ENCODE data around the gene RASA3.
"Not testable (repeated sequence)": the region's sequence is repeated elsewhere in the genome, so short reads cannot be mapped to it uniquely, and the experiment has no call there.

RASA3 gene

DNA sequence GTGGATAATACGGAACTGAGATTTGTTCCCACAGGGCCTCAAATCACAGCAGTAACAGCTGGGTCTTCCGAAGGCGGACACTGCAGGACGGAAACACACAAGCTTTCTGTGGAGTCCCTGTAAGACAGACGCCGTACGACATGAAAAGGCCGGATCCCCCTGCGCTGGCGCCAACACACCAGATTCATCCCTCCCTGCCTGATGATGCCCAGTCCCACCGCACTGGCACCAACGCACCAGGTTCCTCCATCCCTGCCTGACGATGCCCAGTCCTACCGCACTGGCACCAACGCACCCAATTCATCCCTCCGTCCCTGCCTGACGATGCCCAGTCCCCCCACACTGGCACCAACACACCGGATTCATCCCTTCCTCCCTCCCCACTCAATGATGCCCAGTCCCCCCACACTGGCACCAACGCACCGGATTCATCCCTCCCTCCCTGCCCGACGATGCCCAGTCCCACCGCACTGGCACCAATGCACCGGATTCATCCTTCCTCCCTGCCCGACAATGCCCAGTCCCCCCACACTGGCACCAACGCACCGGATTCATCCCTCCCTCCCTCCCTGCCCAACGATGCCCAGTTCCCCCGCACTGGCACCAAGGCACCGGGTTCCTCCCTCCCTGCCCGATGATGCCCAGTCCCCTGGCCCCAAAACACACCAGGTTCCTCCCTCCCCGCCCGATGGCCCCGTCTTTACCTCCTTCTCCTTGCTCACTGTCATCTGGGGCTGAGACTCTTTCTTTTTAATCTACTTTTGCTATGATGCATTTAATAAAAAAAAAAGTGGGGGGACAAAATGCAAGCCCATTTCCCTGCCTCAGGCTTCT, 55.1 kb downstream of the RASA3 start:
- DNase-seq, result no peak

DNA sequence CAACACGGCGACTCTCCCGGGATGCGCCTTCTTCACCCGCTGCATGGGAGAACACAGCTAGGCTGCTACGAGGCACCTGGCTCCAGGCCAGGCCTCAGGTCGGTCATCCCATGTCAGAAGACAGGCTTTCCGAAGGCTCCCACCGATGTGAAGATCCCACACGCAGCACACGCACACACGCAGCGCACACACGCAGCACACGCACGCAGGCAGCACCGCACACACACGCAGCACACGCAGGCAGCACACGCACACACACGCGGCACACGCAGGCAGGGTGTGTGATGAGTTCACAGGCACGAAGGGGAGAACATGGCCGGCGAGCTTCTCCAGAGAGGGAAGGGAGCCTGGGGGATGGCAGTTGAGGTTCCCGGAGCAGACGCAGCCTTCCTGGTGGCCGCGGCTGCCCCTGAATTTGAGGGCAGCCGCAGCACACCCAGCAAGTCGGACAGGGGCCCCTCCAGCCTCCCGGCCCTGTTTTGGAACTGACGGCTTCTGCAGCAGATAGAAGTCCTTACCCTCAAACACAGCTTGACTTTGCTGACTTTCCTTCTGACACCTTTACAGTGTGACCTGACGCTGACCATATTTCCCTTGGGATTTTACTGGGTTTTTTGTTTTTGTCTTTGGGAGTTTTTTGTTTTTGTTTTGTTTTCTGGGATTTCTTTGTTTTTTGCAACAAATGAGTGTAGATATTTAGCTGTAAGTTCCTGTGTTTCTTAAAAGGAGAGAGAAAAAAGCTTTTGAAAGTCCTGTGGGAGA, 55.9 kb downstream of the RASA3 start:
- no peak for DNase-seq

DNA sequence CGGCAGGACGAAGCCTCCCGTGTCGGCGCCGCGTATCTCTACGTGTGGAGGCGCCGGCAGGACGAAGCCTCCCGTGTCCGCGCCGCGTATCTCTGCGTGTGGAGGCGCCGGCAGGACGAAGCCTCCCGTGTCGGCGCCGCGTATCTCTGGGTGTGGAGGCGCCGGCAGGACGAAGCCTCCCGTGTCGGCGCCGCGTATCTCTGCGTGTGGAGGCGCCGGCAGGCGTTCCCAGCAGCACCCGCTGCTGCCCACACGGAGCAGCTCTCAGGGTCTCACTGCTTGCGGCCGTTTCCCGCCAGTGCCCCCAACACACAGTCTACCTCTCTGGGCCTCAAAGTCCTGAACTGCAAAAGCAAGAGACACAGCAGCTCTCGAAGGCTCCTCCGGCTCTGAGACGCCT, 56.6 kb downstream of the RASA3 start:
- not testable (repeated sequence) for DNase-seq

DNA sequence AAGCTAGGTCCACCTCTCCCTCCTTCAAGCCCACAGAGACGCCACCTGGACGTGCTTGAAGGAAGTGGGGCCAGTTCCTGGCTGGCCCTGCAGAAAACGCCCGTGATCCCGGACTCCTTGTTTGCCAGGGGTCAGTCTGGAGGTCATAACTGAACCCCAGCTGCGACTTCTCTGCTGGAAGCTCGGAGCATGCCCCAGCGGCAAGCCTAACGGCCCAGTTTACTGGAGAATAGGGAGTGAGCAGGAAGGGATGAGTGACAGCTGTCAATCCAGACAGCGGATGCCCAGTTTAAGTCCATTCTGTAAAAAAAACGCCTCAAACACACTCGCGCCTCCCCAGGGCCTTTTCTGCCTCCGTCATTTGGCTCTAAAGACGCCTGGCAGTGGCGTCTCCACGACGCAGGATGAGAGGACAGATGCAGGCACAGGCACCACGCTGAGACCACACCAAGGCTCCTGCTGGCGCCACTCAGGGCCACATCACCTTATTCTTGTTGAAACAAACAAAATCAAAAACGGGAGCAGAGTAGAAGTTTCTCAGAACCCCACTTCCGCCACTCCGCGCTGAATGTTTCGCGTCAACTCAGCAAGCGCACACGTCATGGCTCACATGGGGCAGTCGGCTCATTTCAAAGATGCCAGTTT, 57.6 kb downstream of the RASA3 start:
- DNase-seq, result no peak

DNA sequence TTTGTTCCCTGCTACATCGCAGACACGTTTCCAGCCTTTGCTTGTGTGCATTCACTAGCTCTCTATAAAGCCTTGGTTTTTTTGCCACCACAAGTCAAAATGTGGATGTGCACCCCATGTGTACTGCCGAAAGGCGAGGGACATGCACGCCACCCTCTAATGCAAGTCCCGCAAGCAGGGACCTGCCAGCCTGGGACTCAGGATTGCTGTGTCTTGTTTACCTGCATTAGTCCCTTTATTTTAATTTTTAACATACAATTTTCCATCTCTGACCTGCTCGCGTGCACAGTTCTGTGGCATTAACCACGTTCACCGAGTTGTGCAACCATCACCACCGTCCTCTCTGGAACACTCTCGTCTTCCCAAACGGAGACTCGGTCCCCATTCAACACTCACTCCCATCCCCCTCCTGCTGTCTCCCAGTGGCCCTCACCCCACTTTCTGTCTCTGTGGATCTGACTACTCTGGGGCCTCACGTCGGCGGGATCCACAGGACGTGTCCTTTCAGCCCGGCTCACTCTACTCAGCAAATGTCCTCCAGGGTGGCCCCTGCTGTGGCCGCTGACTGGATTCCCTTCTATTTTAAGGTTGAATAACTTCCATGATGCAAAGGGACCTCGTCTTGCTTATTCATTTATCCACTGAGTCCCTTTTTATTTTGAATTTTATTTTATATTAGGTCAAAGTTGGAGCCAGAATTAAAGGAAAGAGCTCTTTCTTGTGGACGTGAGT, 58.4 kb downstream of the RASA3 start:
- no peak for DNase-seq

DNA sequence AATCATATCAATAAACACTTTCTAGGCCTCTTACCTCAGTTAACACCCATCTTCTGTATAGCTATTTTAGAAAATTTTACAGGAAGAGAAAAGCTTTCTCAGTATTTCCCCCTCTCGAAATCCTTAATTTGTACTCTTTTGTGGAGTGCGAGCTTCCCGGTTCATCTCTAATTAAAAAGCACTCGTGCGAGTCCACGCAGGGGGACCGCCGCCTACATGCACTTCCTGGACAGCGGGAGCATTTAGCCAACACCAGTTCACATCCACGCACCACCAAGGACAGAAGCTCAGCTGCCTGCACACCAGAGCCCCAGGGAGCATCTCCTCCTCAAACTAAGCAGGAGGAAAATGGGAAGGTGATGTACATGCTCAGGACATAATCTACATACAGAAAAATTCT, 60.0 kb downstream of the RASA3 start:
- DNase-seq, result no peak

DNA sequence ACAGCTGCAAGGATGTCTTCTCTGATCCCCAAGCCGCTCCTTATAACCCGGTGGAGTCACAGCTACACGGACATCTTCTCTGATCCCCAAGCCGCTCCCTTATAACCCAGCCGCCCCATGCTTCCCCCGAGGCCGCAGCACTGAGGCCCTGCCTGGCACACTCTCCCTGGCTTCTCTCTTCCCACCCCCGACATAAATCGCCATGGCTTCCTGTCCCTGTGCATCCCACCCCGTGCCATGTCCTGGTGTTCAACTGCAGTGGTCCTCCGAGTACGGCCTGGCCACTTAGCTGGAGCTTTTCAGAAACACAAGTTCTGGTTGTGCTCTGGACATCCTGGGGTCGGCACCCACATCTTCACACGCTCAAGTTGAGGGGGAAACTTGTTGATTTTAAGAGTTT, 60.4 kb downstream of the RASA3 start:
- no peak for DNase-seq

DNA sequence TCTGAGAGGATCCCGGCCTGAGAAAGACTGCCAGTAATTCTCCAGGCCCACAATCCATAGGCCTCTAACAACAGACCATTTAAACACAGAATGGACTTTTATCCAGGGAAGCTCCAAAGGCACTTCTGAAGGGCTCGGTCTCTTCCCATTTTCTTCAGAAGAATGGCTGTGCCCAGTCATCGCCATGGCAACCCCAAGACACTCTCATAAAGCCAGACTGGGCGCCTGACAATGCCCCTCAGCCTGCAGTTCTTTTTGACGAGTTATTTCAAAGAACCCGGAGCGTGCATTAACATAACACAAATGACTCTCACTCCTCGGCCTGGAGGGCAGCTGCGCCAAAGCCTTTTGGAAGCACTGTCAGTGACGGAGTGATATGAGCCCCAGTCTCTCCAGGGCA, 61.0 kb downstream of the RASA3 start:
- DNase-seq, result no peak

DNA sequence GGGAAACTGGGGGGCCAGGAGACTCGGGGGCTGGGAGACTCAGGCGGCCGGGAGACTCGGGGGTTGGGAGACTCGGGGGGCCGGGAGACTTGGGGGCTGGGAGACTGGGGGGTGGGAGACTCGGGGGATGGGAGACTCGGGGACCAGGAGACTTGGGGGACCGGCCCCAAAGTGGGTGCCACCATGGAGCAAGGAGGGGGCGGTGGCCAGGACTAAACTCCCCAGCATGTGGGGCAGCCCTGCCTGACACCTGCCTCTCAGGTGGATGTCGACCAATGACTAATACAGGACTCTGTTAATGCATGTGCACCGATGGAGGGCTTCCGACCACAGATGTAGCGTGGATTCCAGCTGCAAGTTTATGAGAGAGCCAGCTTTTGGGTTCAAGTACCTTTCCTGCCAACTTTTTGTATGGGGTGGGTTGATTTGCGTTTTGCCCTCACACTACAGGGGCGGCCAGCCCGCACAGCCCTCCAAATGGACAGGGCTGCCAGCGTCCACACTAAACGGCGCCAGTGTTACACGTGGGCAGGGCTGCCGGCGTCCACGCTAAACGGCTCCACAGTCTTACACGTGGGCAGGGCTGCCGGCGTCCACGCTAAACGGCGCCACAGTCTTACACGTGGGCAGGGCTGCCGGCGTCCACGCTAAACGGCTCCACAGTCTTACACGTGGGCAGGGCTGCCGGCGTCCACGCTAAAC, 62.2 kb downstream of the RASA3 start:
- no peak for DNase-seq

DNA sequence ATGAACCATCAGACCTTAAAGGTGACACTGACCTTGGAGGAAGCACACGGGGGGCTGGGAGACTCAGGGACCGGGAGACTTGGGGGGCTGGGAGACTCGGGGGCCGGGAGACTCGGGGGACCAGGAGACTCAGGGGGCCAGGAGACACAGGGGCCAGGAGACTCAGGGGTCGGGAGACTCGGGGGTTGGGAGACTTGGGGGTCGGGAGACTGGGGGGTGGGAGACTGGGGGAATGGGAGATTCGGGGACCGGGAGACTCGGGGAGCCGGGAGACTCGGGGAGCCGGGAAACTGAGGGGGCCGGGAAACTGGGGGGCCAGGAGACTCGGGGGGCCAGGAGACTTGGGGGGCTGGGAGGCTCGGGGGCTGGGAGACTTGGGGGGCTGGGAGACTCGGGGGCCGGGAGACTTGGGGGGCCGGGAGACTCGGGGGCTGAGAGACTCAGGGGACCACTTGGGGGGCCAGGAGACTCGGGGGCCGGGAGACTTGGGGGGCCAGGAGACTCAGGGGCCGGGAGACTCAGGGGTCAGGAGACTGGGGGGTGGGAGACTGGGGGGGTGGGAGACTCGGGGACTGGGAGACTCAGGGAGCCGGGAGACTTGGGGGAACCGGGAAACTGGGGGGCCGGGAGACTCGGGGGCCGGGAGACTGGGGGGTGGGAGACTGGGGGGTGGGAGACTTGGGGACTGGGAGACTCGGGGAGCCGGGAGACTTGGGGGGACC, 62.9 kb downstream of the RASA3 start:
- no peak for DNase-seq

DNA sequence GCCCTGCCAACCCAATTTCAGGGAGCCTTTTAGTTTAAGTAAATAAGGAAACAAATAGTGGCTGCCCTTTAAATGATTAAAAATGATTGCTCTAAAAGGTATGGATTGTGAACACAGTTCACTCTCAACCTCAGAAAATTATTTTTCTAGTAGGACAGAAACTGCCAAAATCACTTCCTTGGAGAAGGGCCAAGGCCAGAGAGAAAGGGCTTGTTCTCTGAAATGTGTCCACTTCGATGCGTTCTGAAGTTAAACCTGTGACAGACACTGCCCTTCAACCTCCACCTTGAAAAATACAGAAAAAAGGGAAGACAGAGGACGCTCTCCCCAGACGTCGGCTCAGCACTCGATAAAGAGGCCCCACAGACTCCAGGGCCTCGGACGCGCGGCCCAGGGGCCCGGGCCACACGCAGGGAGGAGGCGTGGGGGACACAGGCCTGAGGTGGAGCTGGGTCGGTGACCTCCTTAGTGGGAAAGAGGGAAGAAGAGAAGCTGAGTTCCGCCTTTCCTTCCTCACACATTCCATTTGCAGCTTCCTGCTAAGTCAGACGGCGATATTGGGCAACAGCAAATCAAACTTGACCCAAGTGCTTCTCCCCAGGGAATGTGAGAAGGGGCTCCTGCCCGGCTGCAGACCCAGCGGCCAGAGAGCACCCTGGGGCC, 63.6 kb downstream of the RASA3 start:
- no peak for DNase-seq

DNA sequence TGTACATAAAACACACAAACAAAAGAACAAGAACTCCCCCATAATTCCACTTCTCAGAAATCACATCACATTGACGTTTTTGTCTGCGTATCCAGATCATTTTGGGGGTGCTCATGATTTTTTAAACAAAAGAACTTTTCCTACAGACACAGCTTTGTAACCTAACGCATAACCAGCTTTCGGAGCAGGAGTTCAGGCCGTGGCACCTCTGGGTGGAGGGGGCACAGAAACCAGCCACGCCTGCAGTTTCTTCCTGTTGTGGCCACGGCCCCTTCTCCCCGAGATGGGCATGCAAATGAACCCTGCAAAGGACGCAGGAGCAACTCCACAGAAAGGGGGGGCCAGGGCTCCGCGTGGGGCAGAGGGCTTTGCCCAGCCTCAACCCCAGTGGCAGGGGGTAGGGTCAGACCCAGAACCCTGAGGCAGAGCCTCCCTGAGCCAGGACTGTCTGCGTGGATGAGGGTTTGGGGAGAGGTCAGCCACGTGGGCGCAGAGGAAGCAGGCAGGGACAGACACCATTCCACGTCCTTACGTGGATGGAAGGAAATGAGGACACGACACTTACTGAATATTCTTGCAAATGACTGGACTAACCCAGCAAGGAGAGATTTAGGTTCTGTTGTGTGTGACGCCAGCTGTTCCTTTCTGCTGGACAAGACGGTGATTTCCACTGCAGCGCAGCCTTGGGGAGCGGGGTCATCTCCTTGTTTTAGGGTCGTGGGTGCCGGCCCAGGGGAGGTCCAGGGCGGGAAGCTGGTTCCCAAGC, 64.4 kb downstream of the RASA3 start:
- no peak for DNase-seq

DNA sequence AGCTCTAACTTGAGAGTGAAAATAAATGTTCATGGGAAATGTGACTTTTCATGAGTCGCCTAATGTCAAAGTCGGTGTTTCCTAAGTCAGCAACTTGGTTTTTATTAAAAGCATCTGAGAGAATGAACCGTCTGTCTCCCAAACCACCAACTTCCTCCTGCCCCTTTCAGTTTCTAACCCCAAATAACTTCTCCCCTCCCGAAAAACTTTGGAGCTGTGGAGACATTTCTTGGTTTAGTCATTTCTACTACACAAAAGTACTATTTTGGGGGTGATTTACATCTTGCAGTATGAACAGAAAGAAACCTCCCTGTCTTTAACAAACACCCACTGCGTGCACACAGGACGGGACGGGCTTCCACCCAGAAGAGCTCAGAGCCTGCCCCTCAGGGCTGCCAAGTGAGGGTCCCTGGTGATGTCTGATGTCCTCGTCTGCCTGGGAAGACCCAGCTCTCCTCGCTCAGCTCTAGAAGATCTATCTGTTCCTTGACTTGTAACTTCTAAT, 65.0 kb downstream of the RASA3 start:
- peak; percentile 42 for DNase-seq

DNA sequence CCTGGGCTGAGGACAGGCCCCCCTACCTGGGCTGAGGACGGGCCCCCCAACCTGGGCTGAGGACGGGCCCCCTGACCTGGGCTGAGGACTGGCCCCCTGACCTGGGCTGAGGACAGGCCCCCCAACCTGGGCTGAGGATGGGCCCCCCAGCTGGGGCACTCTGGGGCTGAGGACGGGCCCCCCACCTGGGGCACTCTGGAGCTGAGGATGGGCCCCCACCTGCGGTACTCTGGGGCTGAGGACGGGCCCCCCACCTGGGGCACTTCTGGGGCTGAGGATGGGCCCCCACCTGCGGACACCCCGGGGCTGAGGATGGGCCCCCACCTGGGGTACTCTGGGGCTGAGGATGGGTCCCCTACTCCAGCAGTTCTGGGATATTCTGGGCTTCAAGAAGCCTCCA, 65.5 kb downstream of the RASA3 start:
- DNase-seq, result no peak

DNA sequence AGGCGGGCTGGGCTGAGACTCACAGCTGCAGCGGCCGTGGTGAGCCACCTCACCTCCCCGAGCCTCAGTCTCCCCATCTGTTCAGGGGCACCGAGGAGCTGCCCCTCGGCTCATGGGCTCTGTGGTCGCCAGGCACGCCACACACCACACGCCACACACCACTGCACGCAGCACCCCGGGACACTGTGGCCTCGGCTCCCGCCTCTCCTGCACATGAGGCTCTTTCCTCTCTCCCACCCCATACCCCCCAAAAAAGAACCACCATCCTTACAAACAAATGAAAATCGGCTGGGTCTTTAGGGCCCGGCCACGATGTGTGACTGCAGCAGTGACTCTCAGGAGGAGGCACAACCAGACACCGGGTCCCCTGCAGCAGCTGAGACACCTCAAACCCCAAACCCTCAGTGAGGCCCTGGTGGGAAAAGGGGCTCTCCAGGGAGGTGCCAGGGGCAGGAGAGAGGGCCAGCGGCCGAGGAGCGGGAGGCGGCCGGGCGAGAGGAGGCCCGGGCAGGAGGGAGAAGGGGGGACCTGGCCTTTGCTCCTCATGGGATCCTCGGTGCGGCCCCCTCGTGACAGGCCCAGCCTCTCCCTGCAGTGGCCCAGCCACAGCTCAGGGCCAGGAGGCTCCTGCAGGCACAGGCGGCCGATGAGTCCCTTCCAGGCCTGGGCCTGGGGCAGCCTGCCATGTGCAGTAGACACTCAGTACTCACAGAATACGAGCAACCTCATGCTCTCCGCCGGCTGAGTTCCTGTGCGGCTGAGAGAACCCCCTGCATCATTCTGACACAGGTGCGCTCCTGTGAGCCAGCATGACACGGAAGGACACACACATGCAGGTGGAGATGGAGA, 66.3 kb downstream of the RASA3 start:
- no peak for DNase-seq

DNA sequence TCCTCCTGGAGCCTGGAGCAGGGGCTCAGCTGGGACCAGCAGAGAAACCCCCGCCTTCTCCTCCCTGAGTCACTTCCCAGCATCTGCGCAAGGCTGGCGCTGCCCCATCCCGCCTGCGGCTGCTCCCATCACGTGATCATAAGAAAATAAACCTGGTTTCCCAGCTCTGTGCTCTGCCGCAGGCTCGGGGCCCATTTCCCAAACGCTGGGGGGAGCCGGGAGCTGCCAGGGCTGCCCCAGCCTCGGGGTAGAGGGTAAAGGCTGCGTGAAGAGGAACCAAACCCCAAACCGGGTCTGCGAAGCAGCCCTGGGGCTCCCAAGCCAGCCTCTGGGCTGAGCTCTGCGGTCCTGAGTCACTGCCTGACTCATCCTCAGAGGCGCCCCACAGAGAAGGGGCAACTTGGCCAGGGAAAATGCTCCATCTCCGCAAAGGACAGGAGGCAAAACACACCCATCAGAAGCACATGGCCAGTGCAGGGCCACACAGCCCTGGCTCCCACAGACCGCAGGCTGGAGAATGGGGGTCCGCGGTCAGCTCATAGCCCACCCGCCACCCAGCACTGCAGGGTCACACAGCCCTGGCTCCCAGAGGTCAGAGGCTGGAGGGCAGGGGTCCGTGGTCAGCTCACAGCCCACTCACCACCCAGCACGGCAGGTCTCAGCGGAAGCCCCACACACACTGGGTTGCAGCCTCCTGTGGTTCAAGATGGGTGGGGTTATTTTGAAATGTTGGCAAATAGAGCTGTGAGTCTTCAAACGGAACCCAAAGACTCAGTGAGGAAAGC, 67.1 kb downstream of the RASA3 start:
- DNase-seq, result peak; percentile 85

DNA sequence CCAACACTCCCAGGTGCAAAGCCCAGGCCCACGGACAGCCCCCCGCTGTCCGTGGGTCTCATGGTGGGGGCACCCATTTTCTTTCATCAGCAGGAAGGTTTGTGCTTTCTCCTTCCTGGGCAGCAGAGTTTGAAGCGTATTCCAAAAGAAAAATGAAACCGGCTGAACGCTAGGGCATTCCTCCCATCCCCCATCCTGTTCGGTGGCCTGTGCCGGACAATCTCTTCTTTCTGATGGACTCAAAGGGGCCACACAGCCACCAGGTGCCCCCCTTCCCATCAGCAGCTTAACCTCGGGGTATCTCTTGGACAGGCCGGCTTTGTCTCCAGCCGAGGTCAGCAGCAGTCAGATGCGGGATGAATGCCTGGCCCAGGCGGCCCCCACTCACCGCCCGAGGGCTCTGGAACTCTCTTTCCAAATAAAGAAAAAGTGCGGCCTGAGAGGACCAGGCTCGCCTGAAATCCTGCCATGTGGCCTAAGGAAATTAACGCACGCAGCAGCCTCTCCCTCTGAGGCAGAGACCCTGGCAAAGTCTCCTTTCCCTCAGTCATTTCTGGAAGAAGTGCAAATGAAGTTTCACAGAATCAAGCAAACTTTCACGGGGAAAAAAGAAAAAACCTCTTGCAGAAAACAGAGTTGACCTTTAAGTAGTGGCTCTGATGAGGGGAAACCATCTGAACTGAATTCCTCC, 67.8 kb downstream of the RASA3 start:
- no peak for DNase-seq
